Nucleus accumbens (tissue), 56 donors: ENCODE results near the gene ANXA2.
A peak's percentile ranks its signal among the peaks of the same experiment; 100 is the strongest.

ENCODE experiments used
- DNase-seq, 56 donors: peaks; one replicate each; lab custom pipeline; 2025; lab: John Stamatoyannopoulos, UW

The ANXA2 gene

DNA sequence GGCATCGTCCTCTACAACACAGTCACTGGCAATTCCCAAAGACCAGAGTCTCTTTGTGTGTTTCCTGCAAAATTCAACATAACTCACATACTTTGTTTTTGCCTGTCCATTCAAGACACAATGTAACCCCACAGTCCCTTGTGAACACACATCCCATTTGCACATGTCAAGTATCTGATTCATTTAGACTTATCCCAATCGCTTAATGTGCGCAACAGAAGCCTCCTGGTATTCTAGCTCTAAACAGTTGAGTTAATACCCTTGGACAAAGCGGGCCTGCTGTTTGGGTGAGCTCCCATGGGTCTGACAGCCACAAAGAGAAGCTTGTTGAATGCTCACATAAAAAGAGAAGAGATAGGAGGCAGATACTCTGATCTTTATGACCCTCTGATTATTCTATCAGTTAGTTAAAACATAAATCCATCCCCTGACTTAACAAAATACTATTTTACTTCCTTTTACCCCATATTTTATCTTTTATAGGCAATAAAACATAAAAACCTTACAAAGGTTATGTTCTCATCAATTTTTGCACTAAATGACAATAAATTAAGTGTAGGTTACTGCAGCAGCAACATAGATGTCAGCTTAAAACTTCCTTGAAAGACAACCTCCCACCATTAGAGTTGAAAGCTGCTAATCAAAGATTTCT, 79.4 kb downstream of the ANXA2 start:
- DNase-seq: no peak

DNA sequence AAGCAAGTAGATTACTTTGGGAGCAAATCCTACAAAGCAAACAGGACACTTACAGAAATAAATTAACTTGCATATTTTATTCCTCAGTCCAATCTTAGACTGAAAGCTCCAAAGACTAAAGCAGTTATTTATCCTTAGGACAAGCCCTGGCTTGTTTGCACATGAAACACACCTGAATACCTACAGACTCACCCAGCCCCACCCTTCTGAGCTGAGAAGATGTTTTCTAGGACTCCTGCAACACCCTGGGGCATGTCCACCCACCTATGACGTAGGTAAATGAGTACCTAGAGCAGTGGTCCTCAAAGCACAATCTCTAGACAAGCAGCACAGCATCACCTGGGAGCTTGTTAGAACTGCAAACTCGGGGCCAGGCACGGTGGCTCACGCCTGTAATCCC, 80.8 kb downstream of the ANXA2 start:
- no peak for DNase-seq

DNA sequence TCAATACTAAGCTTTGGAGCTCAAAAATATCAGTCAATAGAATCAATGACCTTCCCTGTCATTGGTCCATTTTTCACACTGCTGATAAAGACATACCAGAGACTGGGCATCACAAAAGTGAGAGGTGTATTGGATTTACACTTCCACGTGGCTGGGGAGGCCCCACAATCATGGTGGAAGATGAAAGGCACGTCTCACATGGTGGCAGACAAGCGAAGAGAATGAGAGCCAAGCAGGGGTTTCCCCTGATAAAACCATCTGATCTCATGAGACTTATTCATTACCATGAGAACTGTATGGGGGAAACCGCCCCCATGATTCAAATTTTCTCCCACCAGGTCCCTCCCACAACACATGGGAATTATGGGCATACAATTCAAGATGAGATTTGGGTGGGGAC, 81.9 kb downstream of the ANXA2 start:
- no peak for DNase-seq

DNA sequence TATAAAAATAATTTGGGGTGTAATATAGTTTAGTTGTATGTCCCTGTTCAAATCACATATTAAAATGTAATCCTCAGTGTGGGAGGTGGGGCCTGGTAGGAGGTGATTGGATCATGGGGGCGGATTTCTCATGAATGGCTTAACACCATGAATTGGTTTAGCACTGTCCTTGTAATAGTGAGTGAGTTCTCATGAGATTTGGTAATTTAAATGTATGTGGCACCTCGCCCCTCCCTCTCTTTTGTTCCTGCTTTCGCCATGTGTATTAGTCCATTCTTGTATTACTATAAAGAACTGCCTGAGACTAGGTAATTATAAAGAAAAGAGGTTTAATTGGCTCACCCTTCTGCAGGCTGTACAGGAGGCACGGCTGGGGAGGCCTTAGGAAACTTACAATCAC, 83.9 kb downstream of the ANXA2 start:
- no peak for DNase-seq

DNA sequence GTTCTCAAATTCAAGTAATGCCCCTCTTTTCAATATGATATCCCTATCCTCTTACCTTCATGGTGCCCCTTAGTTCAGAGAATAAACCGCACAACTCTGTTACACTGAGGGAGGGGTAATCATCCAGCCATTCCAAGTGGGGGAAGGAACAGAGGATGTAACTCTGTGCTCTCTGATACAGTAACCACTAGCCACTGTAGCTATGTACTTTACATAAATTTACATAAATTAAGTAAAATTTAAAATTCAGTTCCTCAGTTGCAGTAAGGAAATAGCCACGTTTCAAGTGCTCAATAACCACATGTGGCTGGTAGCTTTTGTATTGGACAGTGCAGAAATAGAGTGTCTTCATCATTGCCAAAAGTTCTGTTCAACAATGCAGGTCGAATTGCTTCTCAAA, 90.8 kb downstream of the ANXA2 start:
- DNase-seq: no peak

DNA sequence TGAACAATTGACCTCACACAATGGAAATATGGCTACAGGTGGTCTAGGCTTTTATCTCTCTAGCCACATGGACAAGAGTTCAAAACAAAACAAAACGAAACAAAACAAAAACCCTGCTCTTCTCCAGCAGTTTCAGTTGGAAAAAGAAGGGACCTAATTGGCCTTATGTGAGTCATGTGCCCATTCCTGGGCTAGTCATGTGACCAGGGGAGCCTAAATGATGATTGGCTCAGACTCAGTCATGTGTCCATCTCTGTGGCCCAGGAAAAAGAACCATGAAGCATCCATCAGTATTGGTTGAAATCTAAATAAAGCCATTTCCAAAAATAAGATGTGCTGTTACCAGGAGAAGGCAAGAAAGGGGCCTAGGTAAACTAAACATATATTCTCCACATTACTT, 96.8 kb downstream of the ANXA2 start:
- DNase-seq: no peak

DNA sequence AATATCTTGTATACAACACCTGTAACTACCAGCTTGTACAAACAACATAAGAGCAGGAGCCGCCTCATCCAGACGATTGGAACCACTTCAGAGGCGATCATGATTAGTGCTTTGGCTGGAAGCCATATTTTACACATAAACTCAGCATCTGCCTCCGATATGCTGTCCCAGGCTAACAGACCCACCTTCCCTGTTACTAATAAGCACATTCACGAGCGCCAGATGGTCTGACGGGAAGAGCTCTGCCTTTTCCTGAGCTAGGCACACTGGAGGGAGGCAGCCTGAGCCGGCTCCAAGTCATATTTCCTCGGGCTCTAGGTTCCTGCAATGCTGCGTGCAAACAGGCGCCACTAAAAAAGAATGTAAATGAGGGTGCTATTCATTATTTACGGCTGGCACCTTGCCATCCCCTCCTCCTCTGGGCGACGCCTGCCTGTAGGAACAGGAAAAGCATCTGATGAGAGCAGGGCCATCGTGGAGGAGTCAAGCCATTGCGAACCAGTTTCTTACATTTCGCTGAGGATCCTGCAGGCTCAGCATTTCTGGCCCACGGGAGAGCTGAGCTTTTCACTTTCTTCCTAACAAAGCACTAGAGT, 98.2 kb downstream of the ANXA2 start:
- peak in 35 of 56 donors; percentile 3 to 71 (median 27) for DNase-seq
